IPS-11a (cell line): Measurements from ENCODE around the gene C15orf39.

ENCODE experiments used
- H3K4me3 ChIP-seq: one replicate; pipeline ENCODE4 v1.5.1; 2013; ENCODE audit warnings: low read depth, low read length, control low read depth

C15orf39 gene

GRCh38 chr15:75195766-75196241 is 5.9 kb upstream of the C15orf39 start:
- H3K4me3 ChIP-seq: no peak overlapping the region

- H3K4me3 ChIP-seq: no peak overlapping the region
Measured at GRCh38 chr15:75197062-75197630, 4.5 kb upstream of the C15orf39 start.

DNA sequence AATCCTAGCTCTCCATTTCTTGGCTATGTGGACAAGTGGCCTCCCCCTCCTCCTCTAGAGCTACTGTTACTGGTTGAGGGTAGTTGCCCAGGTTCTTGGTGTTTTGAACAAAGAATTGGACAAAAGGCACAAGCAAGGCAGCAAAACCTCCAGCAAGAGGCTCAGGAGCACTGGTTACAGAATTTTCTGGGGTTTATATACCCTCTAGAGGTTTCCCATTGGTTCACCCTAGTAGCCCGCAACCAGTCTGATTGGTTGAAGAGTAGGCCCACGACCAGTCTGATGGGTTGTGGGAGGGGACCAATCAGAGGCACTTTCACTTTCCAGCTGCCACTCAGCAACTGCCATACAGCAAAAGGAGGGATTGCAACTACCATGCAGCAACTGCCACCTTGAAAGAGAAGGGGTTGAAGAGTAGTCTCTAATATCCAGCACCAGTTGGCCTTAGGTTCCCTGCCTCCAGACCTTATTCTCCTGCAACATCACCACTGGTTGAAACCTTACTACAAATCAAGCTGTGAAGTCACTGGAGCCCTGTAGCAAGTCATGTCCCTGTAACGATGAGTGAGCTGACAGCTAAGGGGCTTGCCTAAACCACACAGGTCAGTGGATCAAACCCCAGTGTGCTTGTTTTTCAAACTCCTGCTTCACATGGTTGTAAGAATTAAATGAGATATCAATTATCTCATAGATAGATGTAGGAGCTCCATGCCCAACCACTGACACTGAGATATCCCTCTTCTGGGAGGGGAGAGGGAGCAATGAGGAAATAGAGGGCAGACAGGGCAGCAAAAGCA is 2.9 kb upstream of the C15orf39 start:
- H3K4me3 ChIP-seq: no peak overlapping the region

GRCh38 chr15:75199357-75199940 is 2.2 kb upstream of the C15orf39 start:
- H3K4me3 ChIP-seq: no peak overlapping the region

DNA sequence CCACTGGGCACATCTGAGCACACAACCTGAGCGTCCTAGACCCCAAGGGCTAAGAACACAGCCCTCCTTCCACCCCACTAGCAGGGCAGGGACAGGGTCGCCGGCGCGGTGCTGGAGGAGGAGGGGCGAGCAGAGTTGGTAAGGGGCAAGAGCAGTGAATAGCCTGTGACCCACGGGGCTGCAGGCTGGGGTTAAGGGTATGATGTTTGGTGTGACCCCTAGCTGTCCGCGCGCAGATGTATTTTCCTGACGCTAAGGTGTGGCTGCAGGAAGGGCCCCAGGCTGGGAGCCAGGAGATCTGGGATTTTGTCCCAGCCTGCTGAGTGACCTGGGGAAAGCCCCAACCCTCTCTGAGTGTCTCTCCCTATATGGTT is 1.3 kb upstream of the C15orf39 start:
- peak overlapping the region; percentile 18 for H3K4me3 ChIP-seq

- peak overlapping the region; percentile 60 for H3K4me3 ChIP-seq
Measured at GRCh38 chr15:75200765-75201615, 692 bp upstream of the C15orf39 start.

DNA sequence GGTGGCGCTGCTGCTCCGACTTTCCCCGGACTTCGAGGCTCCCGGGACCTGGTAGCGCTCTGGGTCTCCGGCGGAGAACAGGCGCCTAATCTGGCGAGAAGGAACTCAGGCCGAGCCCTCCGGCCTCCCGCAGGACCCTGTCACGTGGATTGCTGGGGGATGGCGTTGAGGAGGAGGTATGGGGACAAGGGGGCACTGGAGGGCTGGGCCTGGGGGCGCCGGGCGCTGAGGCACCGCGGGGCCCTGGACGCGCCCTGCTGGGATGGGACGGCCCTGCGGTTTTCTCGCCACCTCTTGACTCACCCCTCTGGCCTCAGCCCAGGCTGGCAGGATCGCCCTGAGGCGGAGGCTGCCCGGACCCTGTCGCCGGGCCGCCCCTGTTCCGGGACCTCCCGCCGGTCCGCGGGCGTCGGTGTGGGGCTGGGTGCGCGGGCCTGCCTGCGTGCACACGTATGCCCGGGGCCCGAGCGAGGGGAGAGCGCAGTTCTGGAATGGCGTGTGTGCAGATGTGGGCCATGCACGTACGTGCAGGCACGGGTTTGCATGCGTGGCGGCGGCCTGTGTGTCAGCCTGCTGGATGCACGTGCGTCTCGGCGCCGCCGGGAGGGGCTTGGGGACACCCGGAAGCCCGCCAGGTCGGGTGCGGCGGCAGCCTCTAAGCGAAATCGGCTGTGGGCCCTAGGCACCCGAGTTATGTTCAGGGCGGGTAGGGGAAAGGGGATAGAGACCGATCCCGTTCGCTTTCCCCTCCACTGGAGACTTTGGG is 752 bp downstream of the C15orf39 start:
- peak overlapping the region; percentile 85 for H3K4me3 ChIP-seq

- H3K4me3 ChIP-seq: peak overlapping the region; percentile 85
Measured at GRCh38 chr15:75203017-75203907, 1.6 kb downstream of the C15orf39 start.

DNA sequence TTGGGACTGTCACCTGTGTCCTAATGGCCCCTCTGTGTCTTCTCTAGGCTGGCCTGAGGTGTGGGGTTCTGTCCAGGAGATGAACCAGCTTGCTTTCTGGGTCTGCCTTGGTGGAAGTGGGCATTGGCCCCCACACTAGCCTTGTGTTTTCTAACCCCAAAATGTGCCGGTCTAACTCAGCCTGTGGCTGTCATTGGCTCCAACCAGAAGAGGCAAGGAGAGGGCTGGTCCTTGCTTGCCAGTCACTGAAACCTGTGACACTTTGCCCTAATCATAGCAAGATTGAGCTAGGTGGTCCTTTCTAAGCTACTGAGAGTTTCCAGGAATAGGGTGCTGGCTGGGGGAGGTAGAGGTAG is 2.2 kb downstream of the C15orf39 start:
- no peak overlapping the region for H3K4me3 ChIP-seq

DNA sequence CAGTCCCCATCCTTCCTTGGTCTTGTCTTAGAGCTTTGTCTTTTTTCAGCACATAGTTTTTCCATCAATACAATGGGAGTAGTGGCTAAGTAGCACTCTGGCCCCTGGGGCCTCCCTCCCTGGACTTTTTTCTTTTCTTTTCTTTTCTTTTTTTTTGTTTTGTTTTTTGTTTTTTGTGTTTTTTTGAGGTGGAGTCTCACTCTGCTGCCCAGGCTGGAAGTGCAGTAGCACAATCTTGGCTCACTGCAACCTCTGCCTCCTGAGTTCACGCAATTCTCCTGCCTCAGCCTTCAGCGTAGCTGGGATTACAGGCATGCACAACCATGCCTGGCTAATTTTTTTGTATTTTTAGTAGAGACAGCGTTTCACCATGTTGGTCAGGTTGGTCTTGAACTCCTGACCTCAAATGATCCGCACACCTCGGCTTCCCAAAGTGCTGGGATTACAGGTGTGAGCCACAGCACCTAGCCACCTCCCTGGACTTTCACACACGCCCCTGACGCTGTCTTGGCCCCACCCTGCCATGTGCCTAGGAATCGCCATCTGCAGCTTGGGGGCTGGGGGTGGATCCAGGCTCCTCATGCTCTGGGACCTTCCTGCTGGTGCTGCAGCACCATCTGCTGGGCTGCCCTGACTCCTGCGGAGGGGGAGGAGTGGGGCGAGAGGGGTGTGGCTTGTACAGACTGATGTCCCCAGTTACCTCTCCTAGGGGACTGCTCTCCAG is 2.8 kb downstream of the C15orf39 start:
- no peak overlapping the region for H3K4me3 ChIP-seq

- no peak overlapping the region for H3K4me3 ChIP-seq
Measured at GRCh38 chr15:75205064-75205395, 3.3 kb downstream of the C15orf39 start.

DNA sequence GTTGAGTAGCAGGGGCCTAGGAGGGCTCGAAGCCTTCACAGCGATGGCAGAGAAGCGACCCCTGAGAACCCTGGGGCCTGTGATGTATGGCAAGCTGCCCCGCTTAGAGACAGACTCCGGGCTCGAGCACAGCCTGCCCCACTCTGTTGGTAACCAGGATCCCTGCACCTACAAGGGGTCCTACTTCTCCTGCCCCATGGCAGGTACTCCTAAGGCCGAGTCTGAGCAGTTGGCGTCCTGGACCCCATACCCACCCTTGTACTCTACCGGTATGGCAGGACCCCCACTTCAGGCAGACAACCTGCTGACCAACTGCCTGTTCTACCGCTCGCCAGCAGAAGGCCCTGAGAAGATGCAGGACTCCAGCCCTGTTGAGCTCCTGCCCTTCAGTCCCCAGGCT is 4.3 kb downstream of the C15orf39 start:
- no peak overlapping the region for H3K4me3 ChIP-seq

- H3K4me3 ChIP-seq: no peak overlapping the region
Measured at GRCh38 chr15:75206803-75207617, 5.3 kb downstream of the C15orf39 start.

- H3K4me3 ChIP-seq: no peak overlapping the region
Measured at GRCh38 chr15:75207618-75208500, 6.2 kb downstream of the C15orf39 start.

GRCh38 chr15:75208501-75209288 is 7.0 kb downstream of the C15orf39 start:
- no peak overlapping the region for H3K4me3 ChIP-seq

GRCh38 chr15:75209289-75209676 is 7.6 kb downstream of the C15orf39 start:
- no peak overlapping the region for H3K4me3 ChIP-seq
